Right atrium auricular region (tissue), 2 donors: Measurements from ENCODE around the gene PDE10A. TPM values are rescaled to one million over a fixed set of nuclear protein-coding genes. Genes with fewer than 3 reads are reported as not detected.

ENCODE experiments used
- DNase-seq: peaks from one replicate; pipeline ENCODE4 v3.0.0-alpha.2; 2019; ENCODE audit warnings: low spot score
- H3K27ac ChIP-seq, 2 donors: fragments of 200-600 bp; sonication (generic); 1 replicate in 1 of 2; 2 replicates in 1 of 2; pipeline ENCODE4 v1.5.1; 2016 to 2019
- H3K27me3 ChIP-seq, 2 donors: fragments of 200-600 bp; sonication (generic); one replicate each; pipeline versions ENCODE4 v1.5.1 to v1.6.0; 2017 to 2019
- H3K36me3 ChIP-seq: fragments of 200-600 bp; sonication (generic); one replicate; pipeline ENCODE4 v1.5.1; 2016
- H3K4me1 ChIP-seq, 2 donors: fragments of 200-600 bp; sonication (generic); one replicate each; pipeline versions ENCODE4 v1.5.1 to v1.6.0; 2017 to 2019
- H3K4me3 ChIP-seq, 2 donors: fragments of 200-600 bp; sonication (generic); 1 replicate in 1 of 2; 2 replicates in 1 of 2; pipeline ENCODE4 v1.5.1; 2017 to 2019; ENCODE audit warnings: mild to moderate bottlenecking in 1 of 2, moderate library complexity in 1 of 2
- H3K9me3 ChIP-seq, 2 donors: fragments of 200-600 bp; sonication (generic); one replicate each; pipeline ENCODE4 v1.5.1; 2019
- CTCF ChIP-seq, 2 donors: fragments of 200-600 bp; sonication (generic); IDR thresholded peaks; one replicate each; pipeline ENCODE4 v1.5.1; 2019; ENCODE audit warnings: antibody characterized with exemption in 2 of 2
- total RNA-seq, 2 donors: library from RNA; depleted of rRNA; stranded (reverse); fragments of >200 nt; gene quantifications; one replicate each; pipeline ENCODE4 v1.1.0, GENCODE V29; 2016

PDE10A gene
- total RNA-seq, 2 donors from 2014 or later: 3.6 to 4.3 TPM

DNA sequence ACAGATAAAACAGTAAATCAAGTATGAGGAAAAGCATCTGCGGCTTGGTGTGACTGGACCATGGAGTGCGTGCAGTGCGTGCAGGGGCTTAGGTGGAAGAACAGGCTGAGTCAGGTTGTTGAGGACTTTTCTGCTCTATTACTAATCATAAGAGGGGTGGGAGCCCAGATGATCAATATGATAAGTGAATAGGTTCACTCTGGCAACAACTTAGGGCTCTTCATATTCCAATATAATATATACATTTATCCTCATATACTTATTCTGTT lies 56.4 kb downstream of the PDE10A start:
- no peaks in the 10 kb centered on the region for H3K9me3 ChIP-seq
- no peak for DNase-seq
- no peak overlapping the region for H3K27ac ChIP-seq
- no peaks in the 10 kb centered on the region for H3K36me3 ChIP-seq
- no peaks in the 10 kb centered on the region for H3K4me1 ChIP-seq
- TF ChIP-seq CTCF (IDR thresholded peaks at IDR 0.05): no peak
- no peak overlapping the region for H3K4me3 ChIP-seq
- no peaks in the 10 kb centered on the region for H3K27me3 ChIP-seq

- no peak overlapping the region for H3K27ac ChIP-seq
- DNase-seq: no peak
- H3K9me3 ChIP-seq: no peaks in the 10 kb centered on the region
- no peak overlapping the region for H3K4me3 ChIP-seq
- TF ChIP-seq CTCF (IDR thresholded peaks at IDR 0.05): no peak
- no peaks in the 10 kb centered on the region for H3K36me3 ChIP-seq
- H3K4me1 ChIP-seq: no peaks in the 10 kb centered on the region
- H3K27me3 ChIP-seq: no peaks in the 10 kb centered on the region
These were observed 56.9 kb downstream of the PDE10A start for GRCh38 chr6:165605901-165606739.

DNA sequence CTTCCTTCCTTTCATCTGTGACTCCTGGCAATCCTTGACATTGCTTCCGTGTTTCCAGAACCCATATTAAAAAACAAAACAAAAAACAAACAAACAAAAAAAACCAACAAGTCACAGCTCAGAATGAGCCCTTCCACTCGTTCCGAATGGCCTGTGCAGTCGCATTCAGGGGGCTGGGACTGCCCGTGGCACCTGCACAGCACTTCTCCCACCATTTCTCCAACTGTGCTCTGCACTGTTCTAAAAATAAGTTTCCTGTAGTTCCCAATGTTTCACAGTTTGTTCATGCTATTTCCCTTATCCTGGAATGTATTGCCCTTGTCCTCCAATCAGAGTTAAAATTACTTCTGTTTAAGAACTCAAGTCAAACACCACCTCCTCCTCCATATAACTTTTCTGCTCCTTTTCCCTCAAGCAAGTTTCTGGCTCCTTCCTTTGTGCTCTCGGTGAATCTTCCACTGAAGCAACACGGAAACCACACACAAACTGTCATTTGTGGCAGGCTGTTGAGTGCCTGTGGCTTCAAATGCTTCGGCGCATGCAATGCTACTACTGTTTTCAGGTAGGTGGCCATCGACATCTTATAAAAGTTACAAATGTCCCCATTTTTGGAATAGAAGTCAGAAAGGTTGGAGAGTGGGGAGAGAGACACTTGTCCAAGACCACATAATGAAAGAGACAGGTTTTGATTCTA lies 57.7 kb downstream of the PDE10A start:
- no peak for TF ChIP-seq CTCF (IDR thresholded peaks at IDR 0.05)
- H3K27me3 ChIP-seq: no peaks in the 10 kb centered on the region

GRCh38 chr6:165602291-165602690 lies 60.8 kb downstream of the PDE10A start:
- H3K9me3 ChIP-seq: no peaks in the 10 kb centered on the region
- no peak overlapping the region for H3K4me3 ChIP-seq
- no peak for TF ChIP-seq CTCF (IDR thresholded peaks at IDR 0.05)
- no peak for DNase-seq
- H3K4me1 ChIP-seq: no peaks in the 10 kb centered on the region
- no peaks in the 10 kb centered on the region for H3K27me3 ChIP-seq
- no peaks in the 10 kb centered on the region for H3K36me3 ChIP-seq
- no peak overlapping the region for H3K27ac ChIP-seq

More for the DNA sequence above, 57.7 kb downstream of the PDE10A start:
- Histone ChIP-seq H3K27ac (no peak overlapping the region), H3K36me3 (no peaks in the 10 kb centered on the region), H3K4me1 (no peaks in the 10 kb centered on the region), H3K9me3 (no peaks in the 10 kb centered on the region), H3K4me3 (no peak overlapping the region)
- DNase-seq: no peak

DNA sequence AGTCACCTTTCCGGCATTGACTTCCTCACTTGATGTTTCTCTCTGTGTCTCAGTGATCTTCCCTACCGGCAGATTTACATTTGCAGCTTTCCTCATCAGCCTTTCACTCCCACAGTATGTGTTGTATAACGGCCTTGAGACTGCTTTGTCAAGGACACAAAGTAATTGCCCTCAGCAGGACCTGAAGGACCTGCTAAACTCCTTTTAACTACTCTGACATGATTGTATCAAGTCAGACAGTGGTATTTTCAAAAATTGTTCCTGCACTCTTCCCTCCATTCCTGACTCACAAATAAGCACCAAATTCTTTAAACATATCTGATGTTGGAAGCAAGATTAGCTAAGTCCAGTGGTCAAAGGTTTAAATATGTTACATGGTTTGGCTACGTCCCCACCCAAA lies 62.4 kb downstream of the PDE10A start:
- Histone ChIP-seq H3K4me3 (no peak overlapping the region), H3K27ac (no peak overlapping the region), H3K9me3 (no peaks in the 10 kb centered on the region), H3K36me3 (no peaks in the 10 kb centered on the region), H3K27me3 (no peaks in the 10 kb centered on the region), H3K4me1 (no peaks in the 10 kb centered on the region)
- DNase-seq: no peak
- no peak for TF ChIP-seq CTCF (IDR thresholded peaks at IDR 0.05)
